HG03575 (cell line): Measurements from ENCODE around the gene DYRK1A.

ENCODE experiments used
- ATAC-seq: cut with Tn5 transposase; IDR thresholded peaks from one replicate; pipeline ENCODE4 v1.9.1; 2021; ENCODE audit not compliant: unreplicated experiment, insufficient number of reproducible peaks, low FRiP score; ENCODE audit errors: extremely low read depth

The DYRK1A gene

DNA sequence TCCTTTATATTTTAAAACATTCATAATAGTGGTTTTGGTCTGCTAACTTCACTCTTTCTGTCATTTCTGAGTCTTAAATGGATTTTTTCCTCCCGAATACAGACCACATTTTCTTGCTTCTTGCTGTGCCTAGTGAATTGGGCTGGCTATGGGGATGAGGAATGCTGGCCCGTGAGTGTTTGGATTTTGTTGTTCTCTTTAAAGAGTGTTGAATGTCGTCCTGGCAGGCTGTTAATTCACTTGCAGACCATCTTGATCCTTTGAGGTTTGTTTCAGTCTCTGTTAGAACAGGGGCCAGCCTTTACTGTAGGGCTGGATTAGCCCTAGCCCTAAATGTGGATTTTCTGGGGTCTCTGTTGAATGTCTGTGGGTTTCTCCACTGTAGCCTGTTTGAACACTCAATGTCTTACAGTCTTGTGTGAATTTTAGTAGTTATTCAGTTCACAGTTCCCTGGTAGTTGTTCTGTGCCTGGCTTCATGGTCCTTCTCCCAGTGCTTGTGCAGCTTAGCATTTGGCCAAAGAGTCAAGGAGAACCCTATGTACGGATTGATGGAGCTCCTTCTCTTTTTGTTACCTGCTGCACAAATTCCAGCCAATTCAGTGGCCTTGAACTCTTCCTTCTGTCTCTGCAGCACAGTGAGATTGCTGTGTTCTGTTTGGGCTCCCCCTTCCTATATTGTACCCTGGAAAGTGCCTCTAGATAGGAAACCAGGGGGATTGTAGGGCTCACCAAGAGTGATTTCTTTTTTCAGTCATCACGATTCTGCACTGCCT is 95.7 kb downstream of the DYRK1A start:
- ATAC-seq, result no peak

GRCh38 chr21:37463083-37463801 is 96.7 kb downstream of the DYRK1A start:
- ATAC-seq, result no peak

GRCh38 chr21:37467082-37467481 is 100.5 kb downstream of the DYRK1A start:
- ATAC-seq, result no peak

GRCh38 chr21:37468909-37469308 is 102.3 kb downstream of the DYRK1A start:
- ATAC-seq, result no peak

- no peak for ATAC-seq
These were observed 102.9 kb downstream of the DYRK1A start for GRCh38 chr21:37469441-37469840.

- no peak for ATAC-seq
These were observed 106.0 kb downstream of the DYRK1A start for GRCh38 chr21:37472581-37472980.

DNA sequence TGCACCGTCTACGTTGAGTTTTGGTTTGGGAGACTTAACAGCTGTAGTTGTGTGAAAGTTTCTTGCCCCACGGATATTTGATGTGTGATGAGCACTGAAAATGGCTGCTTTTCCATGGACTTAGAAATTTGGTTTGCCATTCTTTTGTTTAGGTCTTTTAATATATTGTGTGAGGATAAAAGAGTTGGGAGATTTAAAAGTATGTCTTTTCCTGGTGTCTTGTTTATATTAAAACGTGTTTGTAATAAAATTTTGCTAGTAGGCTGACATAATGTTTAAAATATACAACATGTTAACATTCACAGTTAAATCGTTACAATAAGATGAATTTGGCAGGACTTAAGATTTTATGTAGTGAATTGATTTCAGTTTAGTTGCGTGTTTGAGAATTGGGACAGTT is 106.9 kb downstream of the DYRK1A start:
- ATAC-seq, result no peak

DNA sequence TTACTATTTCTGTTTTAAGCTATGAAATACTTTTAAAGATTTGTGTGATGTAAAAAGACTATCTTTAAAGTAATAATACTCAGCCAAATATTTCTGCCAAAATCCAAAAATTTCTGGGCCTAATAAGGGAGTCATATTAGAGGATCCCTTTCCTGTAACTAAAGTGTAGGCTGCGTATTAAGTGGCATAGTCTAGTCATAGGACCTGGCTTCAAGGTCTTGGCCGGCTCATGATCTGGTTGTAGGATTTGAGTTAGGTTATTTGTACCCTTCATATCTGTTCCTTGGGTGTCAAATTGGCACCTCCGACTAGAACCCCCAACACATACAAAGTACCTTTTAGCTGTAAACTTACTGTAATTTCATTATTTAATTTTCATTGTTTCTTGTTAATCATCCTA is 107.8 kb downstream of the DYRK1A start:
- no peak for ATAC-seq

- ATAC-seq, result no peak
These were observed 108.8 kb downstream of the DYRK1A start for GRCh38 chr21:37475186-37475868.

DNA sequence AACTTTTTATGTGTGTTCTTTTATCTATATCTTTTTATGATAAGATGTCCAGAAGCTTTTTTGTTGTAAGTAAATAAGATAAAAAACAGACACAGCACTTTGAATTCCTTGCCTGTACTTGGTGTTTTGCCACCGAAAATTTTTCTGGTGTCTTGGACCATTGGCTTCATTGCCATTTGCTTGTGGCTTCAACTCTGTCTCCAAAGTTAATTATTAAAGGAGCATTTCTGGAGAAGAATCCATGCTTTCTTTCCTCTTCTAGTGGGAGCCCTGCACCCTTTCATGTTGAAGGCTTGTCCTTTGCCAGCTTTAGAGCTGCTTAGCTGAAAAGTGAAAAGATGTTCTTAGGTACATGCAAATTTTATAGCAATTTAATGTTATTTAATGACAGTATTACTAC is 112.2 kb downstream of the DYRK1A start:
- no peak for ATAC-seq

DNA sequence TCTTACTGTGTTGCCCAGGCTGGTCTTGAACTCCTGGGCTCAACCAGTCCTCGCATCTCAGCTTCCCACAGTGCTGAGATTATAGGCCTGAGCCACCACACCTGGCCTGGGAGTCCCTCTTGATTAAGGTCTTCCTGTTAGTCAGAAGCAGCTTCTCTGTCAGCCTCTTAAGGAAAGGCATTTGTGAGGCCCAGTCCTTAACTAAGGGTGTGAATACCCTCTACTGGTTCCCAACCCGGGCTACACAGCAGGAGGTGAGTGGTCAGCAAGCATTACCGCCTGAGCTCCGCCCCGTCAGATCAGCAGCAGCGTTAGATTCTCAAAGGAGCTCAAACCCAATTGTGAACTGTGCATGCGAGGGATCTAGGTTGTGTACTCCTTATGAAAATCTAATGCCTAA is 117.2 kb downstream of the DYRK1A start:
- no peak for ATAC-seq

DNA sequence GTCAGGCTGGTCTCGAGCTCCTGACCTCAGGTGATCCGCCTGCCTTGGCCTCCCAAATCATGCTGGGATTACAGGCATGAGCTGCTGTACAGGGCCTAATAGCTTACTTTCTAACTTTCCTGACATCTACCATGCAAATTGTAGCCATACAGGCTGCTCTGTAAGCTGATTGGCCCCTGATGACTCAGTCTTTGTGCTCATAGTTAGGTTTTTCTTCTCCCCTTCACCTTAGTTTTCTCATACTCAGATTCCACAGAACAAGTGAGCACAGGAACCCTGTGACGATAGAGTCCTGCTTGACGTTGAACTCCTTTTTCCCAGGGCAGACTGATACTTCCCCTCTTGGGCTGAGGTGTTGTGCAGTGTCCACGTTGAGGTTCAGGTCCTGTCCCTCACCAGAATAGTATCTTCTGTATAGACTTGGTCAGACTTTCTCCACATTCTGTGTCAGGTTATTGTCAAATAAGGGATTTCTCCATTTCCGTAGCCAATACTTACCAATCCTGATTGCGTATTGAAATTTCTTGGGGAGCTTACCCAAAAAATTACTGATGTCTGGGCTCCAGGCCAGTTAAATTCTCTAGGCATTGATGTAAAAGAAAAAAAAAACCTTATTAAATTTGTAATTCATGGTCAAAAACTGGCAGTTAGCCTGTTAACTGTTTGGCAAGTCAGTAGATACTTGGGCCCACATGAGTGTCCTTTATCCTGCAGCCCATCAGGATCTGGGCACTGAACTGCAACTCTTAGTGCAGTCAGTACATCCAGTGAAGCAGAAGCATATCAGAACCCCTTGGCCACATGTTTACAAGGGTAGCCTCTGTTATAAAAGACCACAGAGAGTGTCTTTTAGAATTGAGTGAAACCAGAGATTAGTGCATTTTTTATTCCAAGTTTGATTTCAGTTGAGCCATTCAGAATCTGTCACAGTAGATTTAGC is 118.2 kb downstream of the DYRK1A start:
- ATAC-seq, result no peak

DNA sequence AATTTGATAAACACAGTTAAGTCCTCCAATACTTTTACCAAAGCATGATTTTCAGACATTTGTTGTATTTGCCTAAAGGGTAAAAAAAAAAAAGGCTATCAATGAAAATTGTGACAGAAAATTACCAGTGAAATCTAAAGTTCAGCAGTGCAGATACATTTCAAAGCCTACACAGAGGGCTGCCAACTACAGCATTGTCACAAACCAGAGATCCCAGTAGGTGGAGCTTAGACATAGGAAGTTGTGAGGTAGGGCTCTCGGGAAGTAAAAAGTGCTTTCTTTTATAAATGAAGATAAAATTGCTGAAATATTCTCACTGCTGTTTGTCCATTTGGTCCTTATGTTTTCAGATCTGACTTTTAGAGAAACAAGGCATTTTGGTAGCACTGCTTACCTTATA is 123.0 kb downstream of the DYRK1A start:
- no peak for ATAC-seq

GRCh38 chr21:37490084-37490483 is 123.5 kb downstream of the DYRK1A start:
- ATAC-seq, result no peak

DNA sequence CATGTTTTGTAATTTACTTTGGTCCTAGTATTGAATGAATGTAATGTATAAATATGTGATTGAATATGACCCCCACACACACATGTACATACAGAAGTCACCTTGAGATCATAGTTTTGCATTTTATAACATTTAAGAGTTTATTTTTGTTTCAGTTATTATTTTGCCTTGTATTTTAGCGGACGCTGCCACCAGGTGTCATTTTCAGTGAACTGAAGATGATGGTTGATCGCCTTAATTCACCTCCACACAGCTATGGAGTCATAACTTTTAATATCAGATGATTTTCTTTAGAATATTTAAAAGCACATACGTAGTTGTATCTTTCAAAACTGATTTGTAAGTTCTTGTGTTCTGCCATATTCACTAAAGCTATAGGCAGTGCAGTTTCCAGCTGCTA is 130.4 kb downstream of the DYRK1A start:
- ATAC-seq, result no peak

DNA sequence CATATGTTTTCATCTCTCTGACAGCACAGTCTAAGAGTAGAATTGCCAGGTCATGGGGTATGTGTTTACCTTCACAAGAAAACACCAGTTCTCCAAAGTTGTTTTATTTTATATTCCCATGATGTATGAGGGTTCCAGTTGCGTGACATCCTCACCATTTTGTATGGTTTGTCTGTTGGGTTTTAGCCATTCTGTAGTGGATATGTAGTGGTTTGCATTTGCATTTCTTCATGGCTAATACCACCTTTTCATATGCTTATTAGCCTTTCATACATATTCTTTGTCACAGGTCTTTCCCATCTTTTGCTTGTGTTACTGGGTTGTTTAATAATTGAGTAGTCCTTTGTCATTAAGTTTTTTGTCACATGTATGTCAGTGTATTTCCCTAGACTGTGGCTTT is 132.1 kb downstream of the DYRK1A start:
- no peak for ATAC-seq

DNA sequence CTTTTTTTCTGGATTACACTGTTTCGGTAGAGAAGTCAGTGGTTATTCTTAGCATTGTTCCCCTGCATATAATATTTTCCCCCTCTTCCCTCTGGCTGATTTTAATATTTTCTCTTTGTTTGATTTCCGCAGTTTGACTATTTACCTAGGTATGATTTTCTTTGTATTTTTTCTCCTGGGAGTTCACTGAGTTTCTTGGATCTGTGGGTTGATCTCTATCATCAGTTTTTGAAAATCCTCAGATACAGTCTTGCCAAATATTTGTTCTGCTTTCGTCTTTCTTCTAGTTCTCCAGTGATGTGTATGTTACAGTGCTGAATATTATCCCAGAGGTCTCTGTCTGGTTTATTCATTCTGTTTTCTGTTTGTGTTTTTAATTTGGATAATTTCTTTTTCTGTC is 136.4 kb downstream of the DYRK1A start:
- ATAC-seq, result no peak

GRCh38 chr21:37503848-37504467 is 137.4 kb downstream of the DYRK1A start:
- ATAC-seq, result no peak

DNA sequence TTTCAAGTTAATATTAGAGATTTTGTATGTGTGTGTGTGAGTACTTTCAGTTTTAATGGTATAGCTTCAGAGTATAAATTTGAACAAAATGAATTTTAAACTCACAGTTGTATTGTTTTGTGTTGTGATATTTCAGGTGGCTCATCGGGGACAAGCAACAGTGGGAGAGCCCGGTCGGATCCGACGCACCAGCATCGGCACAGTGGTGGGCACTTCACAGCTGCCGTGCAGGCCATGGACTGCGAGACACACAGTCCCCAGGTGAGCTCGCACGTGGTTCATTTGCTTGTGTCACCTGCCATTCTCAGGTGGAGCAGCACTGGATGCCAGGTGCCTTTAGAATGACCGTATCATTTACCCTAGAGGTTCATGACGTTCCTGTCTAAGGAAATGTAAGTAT is 139.4 kb downstream of the DYRK1A start:
- ATAC-seq, result no peak
